A549 treated with CORT108297 at 1 μM for 4 hours (cell line): ENCODE results near the gene TSR2. TPM values are rescaled to one million over a fixed set of nuclear protein-coding genes. Genes with fewer than 3 reads are reported as not detected.

Experiments
- total RNA-seq: library from RNA; stranded (reverse); fragments of 200-300 nt; extraction: Qiagen RNA extraction; gene quantifications from 5 replicates; pipeline ENCODE4 v1.2.3, GENCODE V29; 2022

Gene TSR2
- total RNA-seq: 53.1 to 57.4 TPM (median 56.3 TPM) in 5 replicates

GRCh38 chrX:54439960-54440871 is at the start of gene TSR2:
TSR2 (plus strand) TSS chrX:54440404; CDS start chrX:54440422, 18 bp downstream.

Other genes with a start within 250 kb of the TSR2 start
- gene WNK3, start 82.4 kb upstream of the TSR2 start, total RNA-seq: 0.01 TPM in 2 of 5 replicates, not detected in the others
- 6.4 to 8.0 TPM (median 7.1 TPM) in 5 replicates for gene FGD1, start 55.8 kb downstream of the TSR2 start, total RNA-seq
- 14.9 to 21.5 TPM (median 19.0 TPM) in 5 replicates for gene GNL3L, start 89.8 kb downstream of the TSR2 start, total RNA-seq